GM21367 (cell line): ENCODE measurements around the gene DLGAP4.

ENCODE experiments used
- ATAC-seq: cut with Tn5 transposase; IDR thresholded peaks from one replicate; pipeline ENCODE4 v1.9.1; 2021; ENCODE audit not compliant: unreplicated experiment

The DLGAP4 gene

DNA sequence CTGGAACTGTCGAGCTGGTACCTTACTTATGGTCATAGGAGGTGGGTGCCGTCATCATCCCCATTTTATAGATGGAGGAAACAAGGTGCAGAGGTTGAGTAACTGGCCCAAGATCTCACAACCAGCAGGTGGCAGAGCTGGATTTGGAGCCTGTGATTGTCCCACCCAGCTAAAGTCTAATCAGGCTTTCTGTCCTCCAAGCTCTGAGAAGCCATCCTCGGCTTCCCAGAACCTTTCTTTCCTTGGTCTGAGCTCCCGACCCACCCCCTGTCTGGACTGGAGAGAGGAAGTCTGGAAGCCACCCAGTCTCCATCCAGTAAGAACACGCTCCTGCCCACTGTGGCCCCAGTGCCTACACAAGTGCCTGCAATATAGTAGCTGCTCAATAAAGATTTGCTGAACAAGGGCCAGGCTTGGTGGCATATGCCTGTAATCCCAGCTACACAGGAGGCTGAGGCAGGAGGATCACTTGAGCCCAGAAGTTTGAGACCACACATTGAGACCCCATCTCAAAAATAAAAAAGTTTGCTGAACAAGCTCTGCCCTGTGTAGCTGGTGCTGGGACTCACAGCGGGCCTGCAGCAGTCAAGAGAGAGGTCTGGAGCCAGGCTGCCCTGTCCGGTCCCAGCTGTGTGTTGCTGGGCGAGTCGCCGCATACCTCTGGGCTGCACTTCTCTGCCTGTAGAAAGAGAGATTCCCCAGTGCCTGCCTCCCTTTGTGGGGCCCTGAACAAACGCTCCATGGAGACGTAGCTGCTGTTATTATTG lies 32.5 kb upstream of the DLGAP4 start:
- ATAC-seq = no peak

DNA sequence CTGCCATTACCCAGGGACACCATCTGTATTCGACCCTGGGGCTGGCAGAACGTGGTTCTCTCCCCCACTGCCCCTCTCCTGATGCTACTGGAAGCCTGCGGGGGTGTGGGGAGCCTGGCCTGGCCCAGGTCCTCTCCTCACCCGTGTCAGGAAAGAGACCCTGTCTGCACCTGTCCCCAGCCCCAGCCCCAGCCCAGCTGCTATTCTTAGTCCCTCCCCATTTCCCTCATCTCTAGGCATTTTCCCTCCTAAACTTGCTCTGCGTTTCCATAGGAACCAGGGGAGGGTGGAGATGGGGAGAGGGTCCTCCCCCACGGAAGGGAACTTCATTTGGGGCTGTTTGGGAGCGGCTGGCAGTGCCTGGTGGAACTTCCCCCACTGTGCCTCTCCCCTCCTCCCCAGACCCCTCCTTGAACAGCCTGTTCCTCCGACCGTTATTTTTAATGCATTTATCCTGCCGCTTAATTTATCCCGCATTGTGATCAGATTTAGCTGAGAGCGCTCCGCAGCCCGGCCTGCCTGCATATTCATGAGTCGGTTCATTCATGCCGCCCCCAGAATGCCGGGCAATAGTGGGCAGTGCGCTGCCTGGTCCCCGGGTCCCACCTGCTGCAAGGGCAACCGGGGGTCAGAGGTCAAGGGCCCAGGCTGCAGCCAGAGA lies 31.8 kb upstream of the DLGAP4 start:
- no peak for ATAC-seq

DNA sequence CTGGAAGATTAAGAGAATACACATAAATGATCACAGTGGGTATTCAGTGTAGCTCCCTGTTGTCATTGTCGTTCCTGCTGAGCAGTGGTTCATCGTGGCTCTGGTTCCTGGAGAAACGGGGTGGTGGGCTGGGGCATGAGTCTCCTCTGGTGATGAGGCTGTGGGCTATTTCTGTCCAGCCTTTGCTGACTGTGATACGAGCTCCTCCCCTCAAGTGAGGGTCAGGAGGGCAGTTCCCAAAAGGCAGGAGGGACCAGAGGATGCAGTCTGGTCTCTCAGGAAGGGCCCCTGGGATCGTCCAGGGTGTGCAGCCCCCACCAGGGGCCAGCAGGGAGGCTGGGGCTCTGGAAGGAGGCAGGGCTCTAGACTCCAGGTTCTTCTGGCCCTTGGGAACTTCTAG lies 31.1 kb upstream of the DLGAP4 start:
- ATAC-seq = no peak

DNA sequence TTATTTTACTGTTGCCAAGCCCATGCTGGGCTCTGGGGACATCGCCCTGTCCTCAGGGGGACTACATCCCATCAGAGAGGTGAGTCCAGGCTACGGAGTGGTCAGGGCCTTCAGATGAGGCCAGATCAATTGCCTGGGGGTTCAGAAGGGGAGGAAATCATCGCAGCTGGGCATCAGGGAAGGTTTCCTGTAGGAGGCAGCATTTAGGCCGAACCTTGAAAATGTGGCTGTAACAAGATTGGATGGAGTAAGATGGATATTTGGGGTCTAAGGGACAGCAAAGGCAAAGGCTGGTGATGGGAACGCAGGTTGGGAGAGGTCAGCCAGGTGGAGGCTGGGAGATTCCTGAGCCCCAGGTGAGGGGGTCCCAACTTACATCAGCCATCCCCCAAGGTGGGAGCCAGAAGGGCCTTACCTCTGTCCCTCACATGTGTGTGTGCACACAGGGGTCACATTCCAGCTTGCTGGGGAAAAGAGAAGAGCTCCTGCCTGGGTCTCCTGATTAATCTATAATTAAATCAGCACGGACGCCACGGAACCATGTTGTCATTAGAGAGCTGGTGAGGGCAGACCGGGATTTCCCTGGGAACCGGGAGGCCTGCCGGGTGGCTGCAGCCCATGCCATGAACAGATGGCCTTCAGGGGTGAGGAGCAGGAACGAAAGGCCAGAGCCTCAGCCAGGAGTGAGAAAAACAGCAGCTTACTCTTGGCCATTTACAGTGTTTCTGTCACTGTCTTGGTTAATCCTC lies 30.5 kb upstream of the DLGAP4 start:
- no peak for ATAC-seq

DNA sequence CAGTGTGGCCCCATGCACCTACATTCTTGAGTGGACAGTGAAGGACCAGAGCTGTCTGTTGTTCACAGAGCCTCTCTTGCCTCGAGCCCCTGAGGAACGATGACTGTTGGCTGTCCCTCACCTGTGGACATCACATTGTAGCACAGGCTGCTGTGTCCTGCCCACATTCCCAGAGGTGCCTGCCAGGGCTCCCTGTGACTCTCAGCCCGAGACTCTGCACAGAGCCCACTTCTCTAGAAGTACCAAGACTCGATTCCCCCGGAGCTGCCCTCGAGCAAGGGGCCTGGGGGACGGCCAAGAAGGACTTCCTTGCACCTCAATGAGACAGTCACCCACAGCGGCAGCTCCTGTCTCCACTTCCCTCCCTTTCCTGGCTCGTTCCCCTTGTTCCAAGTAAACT lies 28.6 kb upstream of the DLGAP4 start:
- ATAC-seq = no peak

DNA sequence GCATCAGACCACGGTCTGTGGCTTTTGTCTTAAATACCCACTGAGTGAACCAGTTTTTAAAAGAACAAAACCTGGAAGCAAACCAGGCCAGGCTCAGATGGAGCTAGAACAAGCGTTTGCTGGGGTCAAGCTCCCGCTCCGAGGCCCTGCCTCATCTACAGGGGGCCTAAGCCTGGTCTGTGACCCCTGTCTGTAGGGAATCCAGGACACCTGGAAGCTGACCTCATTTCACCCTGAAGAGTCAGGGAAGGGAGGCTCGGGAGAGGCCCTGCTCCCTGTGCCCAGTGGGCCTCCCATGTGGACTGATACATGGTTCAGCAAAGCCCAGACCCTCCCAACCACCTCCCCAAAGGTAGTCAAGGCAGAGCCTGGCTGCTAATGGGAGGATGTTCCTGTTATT lies 26.8 kb upstream of the DLGAP4 start:
- ATAC-seq = no peak

DNA sequence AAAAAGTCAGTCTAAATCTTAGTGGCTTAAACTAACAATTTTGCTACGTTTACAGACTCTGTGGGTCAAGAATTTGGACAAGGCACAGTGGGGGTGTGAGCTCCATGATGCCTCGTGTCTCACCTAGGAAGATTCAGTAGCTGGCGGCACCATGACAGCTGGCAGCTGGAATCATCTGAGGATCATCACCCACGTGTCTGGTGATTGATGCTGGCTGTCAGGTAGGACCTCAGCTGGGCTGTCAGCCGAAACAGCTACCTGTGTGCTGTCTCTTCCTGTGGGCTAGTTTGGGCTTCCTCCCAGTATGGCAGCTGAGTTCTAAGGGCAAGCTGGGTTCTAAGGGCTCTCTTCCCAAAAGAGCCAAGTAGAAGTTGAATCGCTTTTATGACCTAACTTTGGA lies 26.4 kb upstream of the DLGAP4 start:
- no peak for ATAC-seq

DNA sequence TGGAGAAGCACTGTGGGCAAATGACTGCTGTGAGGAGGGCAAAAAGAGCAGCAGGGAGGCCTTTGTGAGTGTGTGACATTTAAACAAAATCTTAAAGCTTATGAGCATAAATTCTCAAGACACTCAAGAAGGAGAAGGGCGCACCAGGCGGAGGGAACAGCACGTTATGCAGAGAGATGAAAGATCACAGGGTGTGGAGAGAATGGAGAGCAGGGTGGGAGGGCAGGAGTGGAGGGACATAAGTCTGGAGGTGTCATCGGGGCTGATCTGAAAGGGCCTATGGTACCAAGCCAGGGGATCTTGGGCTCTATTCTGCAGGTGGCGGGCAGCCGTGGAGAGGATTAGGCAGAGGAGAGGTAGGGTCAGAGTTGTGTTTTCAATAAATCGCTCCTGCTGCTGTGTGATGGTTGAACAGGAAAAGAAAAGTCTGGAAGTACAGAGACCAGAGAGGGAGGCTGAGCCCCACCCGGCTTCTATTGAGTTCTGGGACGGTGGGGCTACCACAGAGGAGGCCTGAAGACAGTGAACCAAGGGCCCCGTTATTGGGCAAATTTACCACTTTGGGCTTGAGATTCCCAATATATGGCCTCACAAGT lies 24.3 kb upstream of the DLGAP4 start:
- ATAC-seq = no peak

DNA sequence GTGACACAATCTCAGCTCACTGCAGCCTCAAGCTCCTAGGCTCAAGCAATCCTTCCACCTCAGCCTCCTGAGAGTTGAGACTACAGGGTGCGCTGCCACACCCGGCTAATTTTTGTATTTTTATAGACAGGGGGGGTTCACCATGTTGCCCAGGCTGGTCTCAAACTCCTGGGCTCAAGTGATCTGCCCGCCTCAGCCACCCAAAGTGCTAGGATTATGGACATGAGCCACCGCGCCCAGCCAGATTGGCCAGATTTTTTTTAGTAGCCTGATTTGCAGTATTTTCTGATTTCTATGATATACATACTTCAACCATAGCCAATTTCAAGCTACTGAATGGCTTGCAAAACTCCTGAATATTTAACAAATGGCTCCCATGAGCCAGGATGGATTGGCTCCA lies 21.4 kb upstream of the DLGAP4 start:
- no peak for ATAC-seq

DNA sequence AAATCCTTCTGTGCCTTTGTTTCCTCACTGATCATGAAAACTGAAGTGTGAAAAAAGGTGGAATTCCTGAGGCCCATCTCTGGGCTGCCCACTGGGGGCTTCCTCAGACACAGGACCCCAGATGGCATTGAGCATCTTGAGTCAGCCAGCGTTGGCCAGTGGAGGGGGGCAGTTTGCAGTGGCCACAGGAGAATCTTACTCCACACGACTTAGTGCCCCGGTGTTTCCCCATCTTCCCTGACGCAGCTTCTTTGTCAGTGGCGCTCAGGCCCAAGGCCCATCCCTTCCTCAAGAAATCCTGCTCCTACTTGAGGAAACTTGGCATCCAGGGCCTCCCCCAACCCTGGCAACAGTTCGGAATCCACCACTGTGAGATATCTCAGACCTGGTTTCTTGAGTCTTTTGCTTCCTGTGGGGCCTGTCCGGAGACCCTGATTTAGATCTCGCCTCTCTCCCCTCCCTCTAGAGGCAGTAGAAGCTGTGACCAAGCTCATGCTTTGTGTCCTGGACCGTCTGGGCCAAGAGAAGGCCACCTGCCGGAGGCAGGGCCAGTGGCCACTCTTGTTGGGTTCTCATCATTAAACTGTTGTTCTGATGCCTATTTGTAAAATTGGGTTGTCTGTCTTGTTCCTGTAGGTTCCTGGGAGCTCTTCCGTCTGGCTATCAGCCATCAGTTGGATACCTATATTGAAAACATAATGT lies 20.2 kb upstream of the DLGAP4 start:
- no peak for ATAC-seq

DNA sequence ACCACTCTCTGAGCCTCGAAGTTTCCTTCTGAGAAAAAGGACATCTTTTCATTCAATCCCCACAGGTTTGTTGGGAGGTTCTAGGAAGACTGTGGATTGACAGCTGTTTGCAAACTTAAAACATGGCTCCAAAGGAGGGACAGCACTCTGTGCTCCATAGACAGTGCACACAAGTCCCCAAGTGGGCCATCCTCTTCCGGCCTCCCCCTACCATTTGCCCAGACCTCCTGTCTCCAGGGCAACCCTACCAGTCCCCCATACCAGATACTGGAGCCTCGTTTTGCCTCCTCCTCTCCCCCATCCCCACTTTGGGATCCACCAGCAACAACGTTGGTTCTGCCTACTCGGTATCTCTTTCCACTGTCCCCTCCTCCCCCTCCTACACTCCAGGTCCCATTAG lies 8.5 kb upstream of the DLGAP4 start:
- no peak for ATAC-seq

DNA sequence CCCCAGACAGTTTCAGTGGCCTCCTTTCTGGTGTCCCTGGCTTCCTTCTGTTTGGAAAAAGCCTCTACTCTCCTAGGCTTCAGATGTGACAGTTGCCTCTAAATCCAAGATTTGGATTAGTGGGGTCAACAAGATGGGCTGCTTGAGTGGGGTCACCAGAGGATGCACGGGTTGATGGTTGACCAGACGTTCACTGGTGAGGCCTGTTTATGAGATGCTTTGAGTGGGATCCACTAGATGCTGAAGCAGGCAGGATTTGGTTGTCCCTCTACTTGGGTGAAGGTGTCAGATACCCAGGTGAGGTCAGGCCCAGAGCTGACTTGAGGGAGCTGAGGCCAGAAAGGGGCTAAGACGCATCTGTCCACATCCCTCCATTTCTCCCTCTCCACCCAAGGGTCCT lies 8.1 kb upstream of the DLGAP4 start:
- ATAC-seq = no peak

DNA sequence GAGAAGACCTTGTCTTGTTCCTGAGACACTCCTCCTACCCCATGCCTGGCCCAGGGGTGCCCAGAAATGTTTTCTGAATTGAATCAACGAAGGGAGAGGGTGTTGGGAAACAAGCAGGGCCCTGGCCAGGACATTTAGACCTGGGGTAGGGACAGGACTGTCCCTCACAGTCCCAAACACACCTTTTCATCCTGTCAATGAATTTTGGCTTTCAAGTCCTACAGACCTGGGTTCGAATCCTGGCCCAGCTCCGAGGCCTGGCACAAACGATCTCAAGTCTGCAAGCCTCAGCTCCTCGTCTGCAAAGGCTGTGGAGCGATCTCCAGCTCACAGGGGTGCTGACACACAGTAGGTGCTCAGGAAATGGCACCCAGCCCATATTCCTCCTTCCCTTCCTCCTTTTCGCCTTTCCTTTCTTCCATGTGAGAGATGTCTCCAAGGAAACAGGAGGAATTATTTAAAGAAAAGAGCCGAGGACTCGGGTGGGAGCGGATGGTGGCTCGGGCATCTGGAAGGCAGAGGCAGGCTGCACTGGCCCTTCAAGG lies 7.3 kb upstream of the DLGAP4 start:
- no peak for ATAC-seq

DNA sequence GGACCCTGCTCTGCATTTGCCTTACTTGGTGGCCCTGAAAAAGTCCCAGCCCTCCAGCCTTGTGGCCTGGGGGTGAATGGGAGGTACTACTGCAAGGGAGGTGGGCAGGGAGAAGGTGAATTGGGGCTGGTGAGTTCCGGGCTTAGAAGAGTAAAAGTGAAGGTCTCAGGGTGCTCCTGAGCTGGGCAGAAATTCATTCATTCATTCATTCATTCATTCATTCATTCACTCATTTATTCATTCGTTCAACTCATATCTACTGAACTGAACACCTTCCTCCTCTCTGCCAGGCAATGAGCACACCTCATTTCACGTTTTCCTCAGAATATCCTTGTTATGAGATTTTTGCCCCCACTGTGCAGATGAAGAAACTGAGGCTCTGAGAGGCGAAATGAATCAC lies 6.7 kb upstream of the DLGAP4 start:
- ATAC-seq = no peak

DNA sequence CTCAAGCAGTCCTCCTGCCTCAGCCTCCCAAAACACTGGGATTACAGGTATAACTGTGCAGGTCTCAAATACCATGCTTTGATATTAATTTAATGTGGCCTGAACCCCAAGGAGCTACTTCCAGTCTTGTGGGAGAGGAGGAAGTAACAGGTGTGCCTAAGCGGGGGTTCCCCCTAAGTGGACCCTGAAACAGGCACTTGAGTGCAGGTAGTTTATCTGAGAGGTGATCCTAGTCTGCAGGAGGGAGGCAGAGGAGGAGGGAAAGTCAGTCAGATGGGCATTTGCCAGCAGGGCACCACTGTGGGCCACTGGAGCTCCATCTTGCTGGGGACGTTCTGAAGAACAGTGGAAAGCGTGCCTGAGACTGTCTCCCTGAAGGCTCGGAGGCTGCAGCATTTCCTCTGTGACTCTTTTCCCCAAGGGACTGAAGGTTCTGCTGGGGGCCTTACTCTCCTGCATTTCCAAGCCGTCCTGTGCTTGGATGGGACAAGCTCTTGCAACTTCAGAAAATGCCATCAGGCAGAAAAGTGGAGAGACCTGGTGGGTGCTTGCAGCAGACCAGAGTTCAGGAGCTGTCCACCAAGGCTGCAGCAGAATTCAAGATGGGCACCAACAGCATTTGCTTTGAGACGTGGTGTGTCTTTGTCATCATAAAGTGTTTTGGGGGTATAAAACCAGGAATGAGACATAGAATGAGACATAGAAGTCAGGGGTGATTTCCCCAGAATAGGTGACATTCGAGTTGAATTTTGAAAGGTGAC lies 4.6 kb upstream of the DLGAP4 start:
- ATAC-seq = no peak

DNA sequence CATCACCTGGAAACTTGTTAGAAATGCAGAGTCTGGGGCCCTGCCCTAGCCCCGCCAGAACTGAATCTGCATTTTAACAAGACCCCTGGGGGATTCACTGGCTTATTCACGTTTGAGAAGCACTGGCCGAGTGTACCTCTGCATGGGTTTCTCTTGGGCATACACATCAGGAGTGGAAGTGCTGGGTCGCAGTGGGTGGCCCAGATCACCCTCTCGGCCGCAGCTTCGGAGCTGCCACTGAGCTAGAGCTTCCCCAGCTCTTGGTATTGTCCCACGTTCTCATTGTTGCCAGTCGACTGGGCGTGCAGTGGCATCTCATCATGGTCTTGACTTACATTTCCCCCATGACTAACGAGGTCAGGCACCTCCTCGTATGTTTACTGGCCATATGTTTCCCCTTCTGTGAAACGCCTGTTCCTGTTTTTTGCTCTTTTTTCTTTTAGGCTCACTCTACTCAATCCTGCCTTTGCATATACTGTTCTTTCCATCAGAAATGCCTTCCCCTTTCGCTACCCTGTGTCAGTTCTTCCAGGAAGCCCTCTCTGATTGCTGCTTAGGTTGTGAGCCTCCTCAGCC lies 3.0 kb upstream of the DLGAP4 start:
- no peak for ATAC-seq

DNA sequence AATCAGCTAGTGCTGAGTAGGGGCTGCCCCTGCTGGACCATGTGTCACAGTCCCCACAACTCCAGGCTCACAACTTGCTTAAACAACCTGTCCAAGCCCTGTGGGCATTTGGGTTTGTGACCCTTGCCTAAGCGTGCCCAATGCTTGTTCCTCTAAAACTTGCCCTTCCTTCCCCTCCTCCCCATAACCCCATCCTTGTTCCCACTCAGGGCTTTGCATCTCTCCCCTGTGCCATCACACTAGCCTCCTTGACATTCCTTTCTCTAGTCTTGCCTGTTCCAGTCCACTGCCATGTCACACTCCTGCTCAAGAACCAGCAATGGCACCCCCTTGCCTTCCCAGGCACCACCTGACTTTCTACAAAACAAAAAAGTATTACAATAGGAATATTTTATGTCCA lies 2.3 kb upstream of the DLGAP4 start:
- ATAC-seq = no peak

DNA sequence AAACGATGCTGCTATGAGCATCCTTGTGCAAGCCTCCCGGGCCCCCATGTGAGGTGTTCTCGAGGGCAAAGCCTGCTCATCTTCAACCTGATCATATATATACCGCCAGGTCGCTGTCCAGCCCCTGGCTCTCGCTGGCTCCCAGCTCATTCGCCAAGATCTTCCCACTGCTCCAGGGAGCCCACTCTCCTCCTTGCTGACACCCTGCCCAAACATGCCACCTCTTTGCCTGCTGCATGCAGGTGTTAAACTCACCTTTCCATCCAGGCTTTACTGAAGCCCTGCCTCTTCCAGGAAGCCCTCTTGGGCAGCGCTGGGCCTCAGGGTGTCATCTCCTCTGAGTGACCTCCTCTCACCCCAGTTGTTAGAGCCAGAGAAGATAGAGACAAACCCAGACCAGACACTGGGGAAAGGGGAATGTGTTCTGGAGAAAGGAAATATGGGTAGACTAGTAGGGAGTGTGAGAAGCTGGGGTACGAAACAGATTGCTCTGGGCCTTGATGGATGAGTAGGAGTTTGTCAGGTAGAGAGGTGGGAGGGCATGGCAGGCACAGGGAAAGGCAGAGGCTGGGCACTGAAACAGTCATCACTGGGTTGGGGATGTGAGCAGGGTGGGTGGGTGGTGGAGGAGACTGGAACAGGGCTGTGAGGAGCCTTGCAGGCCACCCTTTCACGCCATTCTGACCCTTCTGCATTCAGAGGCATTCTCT lies 1.2 kb upstream of the DLGAP4 start:
- no peak for ATAC-seq
